Activated T-cell treated with anti-CD3 and anti-CD28 coated beads for 4 hours (primary cell): ENCODE results near the gene PTPRN2.
"Not testable (repeated sequence)": the region's sequence is repeated elsewhere in the genome, so short reads cannot be mapped to it uniquely, and the experiment has no call there.

Experiments used
- DNase-seq: peaks from one replicate; pipeline ENCODE4 v3.0.0-alpha.2; 2020

Gene PTPRN2

DNA sequence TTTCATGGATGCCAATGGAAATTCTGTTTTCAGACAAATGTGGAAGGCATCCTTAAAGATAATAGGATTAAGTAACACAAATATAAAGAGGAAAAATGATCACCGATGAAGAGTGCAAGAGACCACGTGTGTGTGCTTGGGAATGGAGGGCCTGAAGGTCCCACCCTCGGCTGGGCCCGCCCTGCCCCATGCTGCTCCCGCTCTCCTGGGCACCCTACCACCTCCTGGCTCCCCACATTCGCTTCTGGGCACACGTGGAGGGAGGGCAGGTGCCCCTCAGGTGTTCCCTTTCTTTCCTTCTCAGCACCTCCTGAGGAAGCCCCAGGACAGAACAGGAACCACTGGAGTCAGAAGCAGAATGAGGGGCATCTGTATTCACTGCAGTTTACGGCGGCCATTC, 883.3 kb downstream of the PTPRN2 start:
- no peak for DNase-seq

DNA sequence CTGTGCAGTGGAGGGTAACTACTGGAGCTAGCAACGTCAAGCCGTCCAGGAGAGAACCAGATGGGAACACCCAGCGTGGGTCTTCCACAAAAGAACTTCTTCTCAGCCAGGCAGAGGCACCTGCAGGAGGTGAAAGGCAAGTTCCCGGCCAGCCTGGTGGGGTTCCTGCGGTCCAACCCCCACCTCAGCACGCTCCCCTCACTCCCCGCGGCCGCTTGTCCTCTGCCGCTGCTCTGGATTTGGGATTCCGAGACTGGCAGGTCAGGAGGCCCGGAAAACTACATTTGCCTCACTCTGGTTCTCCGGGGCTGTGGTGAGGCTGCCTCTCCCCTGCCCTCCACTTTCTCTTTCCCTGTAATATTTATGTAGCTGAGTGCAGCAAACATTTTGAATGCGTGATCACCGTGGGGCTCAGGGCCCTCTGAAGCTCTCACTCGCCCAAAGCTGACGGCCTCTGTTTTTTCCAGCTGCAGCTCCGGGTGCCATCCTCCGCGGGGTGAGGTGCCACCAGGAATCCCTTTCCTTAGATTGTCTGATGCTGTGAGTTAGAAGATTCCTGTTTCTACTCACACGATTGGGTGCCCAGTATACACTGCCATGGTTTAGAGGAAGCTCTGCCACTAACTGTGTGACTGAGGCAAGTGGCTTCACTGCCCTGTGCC, 884.0 kb downstream of the PTPRN2 start:
- DNase-seq: no peak

DNA sequence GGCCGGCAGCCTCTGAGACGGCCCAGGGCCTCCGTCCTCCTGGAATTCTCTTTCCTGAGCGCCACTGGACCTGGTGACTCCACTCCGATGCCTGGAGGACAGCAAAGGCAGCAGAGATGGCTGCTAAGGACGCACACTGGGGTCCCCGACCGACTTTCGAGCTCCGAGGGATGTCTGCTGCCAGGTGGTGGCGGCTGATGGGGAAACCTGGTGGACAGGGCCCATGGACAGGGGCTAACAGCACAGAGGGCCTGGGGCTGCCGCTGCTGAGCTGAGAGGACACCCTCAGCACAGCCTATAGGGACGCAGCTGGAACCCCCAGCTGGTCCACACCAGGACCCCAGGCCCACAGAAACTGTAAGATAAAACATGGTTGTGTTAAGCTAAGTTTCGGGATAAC, 884.5 kb downstream of the PTPRN2 start:
- DNase-seq: no peak

DNA sequence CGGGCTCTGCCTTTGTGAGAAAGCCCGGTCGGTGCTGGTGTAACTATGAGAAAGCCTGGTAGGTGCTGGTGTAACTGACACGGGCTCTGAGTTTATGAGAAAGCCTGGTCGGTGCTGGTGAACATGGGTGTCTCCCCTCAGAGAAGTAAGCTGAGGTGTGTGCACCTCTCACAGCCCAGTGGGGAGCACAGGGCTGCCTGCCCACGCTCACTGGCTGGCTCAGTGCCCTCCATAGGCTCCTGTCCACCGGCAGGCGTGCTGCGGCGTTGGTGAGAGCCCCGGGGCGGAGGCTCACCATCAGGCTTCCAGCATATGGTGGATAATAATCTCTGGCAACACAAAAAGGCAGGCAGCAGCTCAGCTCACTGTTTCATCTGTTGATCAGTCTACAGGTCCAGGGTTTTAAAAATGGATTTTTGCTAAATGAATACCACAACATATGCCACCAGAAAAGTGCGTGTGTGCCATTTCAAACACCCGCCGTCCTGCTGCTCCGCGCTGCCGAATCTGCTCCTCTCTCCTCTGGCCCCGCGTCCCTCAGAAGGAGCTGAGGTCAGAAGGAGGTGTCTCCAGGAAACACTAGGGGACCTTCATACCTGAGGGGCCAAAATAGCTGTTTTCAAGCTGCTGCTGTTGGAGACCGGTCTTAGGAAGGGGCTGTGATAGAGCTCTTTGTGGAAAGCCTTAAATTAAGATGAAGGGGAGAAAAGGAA, 885.2 kb downstream of the PTPRN2 start:
- no peak for DNase-seq

DNA sequence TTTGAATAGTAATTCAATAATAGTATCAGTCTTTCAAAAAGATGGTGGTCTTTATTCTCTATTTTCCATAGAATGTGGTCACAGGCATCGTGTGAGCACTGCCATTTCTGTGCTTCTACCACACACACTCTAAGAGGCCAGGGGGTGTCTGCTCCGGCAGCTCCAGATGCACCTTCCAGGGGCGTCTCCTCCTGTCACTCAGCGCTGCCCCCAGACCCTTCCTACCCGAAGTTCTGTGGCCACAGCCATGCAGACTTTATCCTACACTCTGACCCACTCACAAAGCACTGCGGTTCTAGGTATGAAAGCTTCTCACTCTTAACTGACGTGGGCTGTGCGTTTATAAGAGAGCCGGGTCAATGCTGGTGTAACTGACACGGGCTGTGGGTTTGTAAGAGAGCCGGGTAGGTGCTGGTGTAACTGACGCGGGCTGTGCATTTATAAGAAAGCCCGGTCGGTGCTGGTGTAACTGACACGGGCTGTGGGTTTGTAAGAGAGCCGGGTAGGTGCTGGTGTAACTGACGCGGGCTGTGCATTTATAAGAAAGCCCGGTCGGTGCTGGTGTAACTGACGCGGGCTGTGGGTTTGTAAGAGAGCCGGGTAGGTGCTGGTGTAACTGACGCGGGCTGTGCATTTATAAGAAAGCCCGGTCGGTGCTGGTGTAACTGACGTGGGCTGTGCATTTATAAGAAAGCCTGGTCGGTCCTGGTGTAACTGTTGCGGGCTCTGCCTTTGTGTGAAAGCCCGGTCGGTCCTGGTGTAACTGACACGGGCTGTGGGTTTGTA, 886.0 kb downstream of the PTPRN2 start:
- DNase-seq: not testable (repeated sequence)

DNA sequence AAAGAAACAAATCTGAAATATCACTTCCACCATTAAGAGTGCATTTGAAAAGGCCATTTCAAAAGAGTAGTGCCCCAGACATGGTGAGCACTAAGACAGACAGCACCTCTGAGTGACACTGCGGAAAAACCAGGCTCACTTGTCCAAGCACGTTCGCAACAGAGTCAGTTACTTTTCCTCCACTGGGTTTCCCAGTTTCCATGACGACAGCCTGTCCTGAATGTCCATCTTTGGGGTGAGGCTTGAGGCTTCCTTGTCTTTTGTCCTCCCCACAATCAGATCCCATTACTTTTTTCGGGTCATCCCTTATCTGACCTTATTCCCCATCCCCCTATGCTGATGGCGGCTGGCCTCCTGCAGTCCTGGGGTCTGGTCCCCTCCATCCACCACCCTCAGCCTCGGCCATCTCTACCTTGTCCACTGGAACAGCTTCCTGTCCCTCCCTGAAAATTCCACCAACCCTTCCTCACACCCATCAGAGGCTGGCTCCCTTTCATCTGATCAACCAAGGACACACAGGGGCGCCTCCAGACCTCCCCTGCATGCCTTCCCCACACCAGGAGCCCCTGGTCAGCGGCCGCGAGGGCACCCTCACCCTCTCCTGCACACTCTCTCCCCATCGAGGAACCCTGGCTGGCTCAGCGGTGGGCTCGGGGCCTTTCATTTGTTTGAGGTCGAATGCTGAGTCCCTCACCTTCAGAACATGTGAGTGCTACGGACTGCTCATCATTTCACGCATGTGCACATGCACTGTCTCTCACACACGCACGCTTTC, 887.2 kb downstream of the PTPRN2 start:
- DNase-seq: no peak

DNA sequence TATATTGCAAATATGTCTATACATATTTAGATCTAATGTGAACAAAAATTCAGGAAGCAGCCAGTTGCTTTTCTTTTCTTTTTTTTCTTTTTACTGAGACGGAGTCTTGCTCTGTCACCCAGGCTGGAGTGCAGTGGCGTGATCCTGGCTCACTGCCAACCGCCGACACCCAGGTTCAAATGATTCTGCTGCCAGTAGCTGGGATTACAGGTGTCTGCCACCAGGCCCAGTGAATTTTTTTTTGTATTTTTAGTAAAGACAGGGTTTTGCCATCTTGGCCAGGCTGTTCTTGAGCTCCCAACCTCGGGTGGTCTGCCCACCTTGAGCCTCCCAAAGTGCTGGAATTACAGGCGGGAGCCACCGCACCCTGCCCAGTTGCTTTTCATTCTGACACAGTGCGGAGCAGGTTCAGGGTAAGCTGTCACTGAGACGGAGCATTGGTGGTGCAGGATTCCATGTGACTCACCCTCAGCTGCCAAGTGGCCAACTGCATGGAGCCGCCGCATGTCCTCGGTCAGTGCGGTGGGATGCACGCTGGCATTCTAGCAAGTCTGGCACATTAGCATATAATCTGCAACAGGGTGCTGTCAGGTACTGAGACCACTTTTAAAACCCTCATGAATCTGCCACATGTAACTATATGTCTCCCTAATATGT, 888.1 kb downstream of the PTPRN2 start:
- DNase-seq: no peak

DNA sequence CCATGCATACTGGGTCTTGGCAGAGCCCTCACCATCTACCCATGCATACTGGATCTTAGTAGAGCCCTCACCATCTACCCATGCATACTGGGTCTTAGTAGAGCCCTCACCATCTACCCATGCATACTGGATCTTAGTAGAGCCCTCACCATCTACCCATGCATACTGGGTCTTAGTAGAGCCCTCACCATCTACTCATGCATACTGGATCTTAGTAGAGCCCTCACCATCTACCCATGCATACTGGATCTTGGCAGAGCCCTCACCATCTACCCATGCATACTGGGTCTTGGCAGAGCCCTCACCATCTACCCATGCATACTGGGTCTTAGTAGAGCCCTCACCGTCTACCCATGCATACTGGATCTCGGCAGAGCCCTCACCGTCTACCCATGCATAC, 890.3 kb downstream of the PTPRN2 start:
- DNase-seq: not testable (repeated sequence)

DNA sequence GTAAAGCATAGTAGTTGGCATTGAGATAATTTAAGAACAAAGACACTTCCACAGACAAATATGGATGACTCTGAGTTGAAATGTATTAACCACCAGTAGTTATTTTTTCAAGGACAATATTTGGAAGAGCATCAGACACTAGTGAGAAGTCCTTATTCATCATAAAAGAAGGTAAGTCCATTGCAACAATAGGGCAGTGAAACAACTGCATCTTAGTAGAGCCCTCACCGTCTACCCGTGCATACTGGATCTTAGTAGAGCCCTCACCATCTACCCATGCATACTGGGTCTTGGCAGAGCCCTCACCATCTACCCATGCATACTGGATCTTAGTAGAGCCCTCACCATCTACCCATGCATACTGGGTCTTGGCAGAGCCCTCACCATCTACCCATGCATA, 892.0 kb downstream of the PTPRN2 start:
- DNase-seq: not testable (repeated sequence)

DNA sequence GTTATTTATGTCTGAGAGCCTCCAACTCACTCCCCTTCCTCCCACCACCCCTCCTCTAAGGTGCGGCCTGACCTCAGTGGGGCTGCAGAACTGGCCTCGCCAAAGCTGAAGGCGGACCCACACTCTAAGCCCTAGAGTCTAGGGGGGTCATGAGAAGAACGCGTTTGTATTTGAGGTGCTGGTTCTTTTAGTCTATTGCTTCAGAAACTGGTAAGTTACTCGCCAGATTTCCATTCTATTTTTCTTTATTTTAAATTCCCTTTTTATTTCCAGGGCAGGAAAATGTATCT, 893.3 kb downstream of the PTPRN2 start:
- no peak for DNase-seq

DNA sequence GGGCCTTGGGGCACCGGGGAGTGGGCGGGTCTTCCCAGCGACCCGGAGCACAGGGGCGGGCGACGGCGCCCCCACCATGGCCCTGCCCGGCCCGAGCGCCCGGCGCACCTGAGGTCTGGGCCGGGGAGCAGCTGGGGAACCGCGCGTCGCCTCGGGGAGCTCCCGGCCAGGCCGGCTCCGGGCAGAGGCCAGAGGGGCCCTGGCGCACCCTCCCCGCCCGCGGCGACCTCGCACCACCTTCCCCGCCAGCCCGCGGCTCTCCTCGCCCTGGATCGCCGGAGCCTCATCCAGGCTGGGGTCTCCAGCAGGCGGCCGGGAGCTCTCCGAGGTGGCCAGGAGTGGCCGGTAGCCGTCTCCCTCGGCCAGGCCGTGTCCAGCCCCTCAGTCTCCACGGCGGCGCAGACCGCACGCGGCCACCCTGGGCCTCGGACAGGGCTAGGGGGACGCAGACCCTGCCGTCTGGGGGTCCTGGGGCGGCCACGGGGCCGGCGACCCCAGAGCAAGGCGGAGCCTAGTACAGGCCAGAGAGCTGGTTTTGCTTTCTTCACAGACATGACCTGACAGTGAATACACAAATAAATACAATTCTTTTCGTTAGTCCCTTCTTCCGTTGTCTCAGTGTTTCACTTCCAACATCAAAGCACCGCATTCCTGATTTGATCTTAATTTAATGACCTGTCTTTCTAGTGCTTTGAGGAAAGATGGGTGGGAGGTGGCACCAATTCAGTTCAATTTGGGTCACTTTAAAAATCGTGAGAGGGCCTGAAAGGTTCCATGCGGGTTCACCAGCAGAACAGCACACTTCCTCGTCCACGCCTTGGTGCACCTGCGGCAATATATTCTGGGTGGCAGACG, 893.9 kb downstream of the PTPRN2 start:
- no peak for DNase-seq

DNA sequence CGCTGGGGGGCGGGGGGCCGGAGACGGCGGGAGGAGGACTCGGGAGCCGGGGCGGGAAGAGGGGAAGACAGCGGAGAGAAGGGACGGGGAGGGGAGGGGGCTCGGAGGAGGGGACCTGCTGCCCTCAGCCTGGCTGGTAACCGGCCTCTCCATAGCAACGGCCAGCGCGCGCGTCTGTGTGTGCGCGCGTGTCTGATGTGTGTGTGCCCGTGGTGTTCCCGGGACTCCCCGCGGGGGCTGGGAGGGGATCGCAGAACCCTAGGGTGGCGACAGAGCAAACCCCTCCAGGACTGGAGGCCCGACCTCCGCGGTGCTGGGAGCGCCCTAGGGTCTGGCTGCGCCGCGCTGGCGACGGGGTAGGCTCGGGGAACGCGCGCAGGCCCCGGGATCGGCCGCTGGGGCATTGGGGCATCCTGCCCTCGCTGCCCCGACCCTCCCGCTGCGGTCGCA, 894.5 kb downstream of the PTPRN2 start:
- no peak for DNase-seq

DNA sequence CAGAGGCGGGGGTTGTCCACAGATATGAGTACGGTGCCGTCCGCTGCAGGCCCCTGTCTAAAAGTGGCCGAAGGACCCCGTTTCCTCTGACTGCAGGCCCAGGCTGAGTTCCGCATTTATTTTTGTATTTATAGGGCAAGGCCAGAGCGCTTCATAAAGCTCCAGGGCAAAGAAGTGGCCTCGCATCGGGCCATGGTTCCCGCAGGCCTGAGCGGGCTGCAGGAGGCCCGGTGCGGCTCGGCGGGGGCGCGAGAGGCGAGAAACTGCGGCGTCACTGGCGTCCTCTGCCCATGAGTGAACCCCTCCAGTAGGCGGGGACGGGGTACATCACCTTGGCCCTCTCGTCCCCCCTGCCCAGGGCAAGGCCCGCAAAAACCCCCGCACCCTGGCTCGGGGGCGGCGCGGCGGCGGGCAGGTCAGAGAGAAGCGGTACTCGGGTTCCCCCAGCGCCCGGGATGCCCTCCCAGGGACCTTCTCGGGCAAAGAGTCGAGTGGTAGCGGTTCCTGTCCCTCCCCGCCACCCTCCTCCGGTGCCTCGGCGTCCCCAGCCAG, 895.1 kb downstream of the PTPRN2 start:
- no peak for DNase-seq

DNA sequence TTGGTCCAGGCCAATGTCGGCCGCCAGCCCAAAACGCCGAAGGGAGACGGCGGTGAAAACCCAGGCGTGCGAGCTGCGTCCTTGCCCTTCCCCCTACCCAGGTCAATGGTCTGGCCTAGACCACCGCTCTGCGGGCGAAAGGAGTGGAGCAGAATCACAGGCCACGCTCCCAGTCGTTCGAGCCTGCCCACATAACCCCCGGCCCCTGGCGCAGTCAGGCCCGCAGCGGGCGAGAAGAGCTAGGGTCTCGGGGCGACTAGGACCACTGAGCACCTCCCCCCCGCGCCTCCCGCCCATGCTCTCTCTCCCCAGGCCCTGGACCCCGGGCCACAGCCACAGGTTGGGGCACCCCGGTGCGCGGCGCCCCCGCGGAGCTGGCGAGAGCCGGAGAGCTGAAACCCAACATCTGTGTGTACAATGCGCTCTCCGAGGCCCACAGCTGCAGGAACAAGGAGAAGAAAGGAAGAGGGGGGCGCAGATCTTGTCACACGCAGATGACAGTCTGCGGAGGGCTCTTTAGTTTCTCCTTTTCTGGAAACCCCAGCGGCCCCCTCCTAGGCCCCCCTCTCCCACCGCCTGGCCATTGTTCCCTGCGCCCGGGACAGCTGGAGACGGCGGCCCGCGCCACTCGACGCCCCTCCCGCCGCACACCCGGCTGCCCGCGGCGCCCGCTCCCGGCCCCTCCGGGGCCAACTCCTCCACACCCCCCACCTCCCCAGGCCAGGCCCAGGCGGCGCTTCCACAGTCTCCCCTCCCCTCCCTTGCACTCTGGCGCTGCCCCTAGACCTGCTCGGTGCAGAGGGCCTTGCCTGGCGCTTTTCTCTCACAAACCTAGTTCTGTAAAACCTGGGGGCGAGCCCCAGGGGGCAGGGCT, 895.8 kb downstream of the PTPRN2 start:
- DNase-seq: no peak

DNA sequence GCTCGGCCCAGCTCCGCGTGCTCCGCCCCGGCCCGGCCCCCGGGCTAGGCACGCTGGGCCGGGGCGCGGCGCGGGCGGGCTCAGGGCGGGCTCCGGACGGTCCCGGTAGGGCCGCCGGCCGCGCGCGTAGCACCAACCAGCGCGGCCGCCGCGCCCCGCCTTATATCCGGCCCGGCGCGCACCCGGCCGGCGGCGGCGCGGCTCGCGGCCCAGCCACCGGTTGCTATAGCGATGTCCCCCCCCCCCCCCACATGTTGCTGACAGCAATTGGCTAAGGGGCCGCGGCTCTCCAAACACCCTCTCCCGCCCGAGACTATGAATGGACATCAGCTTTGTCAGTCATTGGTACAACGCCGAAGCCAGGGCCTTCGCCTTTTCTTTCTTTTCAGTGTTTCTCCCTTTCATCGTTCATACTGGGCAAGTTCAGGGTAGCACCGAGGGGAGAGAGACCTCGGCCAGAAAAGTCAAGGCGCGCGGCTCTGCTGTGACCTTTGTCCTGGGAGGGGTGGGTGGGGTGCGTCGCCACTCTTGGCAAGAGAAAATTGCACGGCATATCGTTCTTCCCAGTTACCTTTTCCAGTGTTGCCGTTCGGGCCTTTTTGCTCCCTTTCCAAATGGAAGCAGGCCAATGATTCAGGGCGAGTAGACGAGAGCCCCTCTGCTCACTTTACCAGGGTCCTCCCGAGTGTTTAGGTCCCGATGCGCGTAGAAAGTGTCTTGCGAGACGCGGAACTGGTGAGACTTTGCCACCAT, 896.6 kb downstream of the PTPRN2 start:
- DNase-seq: no peak

DNA sequence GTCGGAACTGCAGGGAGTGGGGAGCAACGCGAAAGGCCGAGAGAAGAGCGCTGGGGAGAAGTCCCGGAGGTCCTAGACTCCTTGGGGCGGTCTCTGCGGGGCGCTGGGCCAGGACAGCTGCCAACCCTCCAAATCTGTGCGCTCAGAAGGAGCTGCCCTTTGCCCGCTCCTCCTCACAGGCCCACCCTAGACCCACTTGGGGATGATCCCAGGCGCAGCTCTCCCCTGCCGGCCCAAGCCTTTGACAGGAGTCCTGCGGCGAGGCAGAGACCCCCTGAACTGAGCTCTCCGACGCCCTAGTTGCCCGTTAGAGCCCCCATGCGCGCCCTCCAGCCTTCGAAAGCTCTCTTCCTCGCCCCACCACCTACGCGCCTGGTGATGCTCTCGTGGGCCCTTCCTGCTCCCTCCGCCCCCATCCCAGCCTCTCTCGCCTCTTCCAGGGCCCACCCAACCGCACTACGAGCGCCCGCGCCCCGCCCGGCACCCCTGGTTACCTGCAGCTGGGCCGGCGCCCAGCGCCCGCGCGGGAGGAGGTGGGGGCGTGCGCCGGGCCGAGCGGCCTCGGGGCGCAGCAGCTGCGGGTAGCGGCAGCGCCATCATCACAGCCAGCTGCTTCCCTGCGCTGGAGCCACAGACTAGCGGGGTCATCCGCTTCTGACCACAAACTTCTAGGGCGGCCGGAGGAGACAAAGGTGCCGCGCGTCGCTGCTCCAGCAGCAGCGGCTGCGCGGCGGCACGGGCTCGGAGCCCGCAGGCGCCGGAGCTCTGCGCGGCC, 897.4 kb downstream of the PTPRN2 start:
- DNase-seq: no peak

DNA sequence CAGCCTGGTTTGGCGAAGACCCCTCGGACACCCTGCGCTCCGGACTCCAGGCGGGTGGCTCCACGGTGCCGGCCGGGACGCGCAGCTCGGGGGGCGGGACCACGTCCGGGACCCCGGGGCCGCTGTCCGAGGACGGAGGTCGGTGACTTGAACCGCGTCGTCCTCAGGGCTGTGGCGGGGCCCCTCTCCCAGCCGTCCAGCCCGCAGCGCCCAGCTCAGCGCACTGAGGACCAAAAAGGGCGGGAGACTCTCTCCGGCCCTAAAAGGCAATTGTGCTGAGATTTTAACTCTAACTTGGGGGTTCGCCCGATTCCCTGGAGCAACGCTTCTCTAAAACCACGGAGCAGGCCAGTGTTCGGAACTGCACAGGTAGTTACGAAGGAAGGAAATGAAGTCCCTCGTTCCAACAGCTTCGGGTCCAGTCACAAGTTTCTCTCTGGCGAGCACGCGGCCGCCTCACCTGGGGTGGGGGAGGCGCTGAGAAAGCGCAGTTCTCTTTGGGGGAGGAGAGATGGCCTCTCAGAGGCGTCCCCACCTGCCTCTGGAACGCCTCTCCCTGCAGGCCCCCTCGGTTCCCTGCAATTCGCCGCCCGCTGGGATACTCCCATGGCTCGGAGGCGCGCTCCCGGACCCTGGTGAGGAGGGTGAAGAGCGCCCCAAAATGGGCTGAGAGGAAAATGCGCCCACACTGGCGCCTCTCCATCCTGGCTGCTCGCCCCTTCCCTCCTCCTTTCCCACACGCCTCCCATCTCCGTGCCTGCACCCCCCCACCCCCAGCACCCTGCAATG, 898.2 kb downstream of the PTPRN2 start:
- DNase-seq: no peak
